SW480 (cell line): ENCODE measurements around the gene SULF2.
A peak's percentile ranks its signal among the peaks of the same experiment; 100 is the strongest.

ENCODE experiments used
- DNase-seq: peaks from one replicate; pipeline ENCODE4 v3.0.0-alpha.2; 2016; ENCODE audit warnings: low spot score

Gene SULF2

GRCh38 chr20:47668313-47669151, 116.7 kb downstream of the SULF2 start:
- no peak for DNase-seq

DNA sequence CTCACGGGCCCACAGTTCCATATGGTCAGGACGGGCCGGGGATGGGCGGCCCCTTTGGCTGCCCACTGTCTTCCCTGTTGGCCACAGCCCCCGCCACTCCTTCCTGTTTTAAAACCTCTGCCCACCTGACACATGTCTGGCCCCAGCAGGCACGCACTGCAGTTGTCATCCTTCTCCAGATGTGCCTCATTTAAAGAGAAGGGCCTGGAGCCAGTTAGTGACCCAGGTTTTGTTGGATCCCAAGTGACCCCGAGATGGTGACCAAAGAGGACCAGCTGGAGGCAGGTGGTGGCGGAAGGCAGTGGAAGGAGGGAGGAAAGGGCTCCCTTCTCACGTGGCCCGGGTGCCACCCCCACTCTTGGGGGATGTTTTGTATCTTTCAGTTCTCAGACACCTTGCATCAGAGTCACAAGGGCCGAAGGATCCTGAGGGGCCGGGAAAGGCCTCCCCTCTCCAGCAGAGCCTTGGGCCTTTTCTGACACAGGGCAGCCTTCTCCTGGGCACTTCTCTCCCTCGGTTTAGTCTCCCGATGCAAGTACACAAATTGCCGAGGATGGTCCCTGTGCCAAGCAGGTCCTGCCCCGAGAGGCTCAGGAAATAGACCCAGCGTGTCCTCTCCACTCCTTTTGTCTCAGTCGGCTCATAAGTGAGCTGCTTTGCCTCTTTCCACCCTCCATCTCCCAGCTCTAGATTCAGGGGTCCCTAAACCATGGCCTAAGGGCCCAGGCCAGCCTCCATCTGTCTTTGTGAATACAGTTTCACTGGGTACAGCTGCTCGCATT, 117.6 kb downstream of the SULF2 start:
- DNase-seq, result no peak

GRCh38 chr20:47667086-47667485, 118.2 kb downstream of the SULF2 start:
- no peak for DNase-seq

DNA sequence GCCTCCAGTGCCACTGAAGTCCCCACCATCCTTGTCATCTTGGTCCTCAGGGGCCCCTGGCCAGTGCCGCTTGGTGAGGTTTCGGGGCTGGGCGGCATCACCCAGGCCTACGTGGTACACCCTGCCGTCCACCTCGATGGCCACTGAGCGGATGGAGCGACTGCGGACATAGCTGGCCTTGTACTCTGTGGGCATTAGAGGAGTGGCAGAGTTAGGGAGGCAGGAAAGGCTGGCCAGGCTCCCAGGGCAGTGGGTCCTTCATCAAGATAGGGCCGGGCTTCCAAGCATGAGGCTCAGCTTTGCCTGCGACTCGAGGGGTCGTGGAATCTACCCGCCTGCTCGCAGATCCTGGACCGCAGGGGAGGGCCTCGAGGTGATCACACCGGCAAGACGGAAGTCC, 119.0 kb downstream of the SULF2 start:
- DNase-seq, result no peak

- DNase-seq, result no peak
Measured at GRCh38 chr20:47665221-47665991, 119.9 kb downstream of the SULF2 start.

DNA sequence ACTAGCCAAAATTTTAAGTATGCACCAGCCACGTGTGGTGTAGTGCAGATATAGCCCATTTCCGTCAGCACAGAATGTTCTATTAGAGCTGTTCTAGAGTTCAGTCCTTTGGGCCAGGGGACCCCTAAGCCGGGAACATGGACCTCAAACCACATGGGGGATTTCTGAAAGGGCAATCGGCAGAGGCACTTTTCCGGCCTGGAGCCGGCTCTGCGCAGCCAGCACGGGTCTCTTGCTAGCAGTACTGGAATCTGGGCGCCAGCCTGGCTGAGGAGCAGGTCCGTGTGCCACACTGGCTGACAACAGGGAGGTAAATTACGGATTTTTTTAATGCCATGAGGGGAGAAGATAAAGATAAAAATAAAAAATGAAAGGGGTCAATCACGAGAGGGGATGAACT, 120.5 kb downstream of the SULF2 start:
- DNase-seq, result no peak

DNA sequence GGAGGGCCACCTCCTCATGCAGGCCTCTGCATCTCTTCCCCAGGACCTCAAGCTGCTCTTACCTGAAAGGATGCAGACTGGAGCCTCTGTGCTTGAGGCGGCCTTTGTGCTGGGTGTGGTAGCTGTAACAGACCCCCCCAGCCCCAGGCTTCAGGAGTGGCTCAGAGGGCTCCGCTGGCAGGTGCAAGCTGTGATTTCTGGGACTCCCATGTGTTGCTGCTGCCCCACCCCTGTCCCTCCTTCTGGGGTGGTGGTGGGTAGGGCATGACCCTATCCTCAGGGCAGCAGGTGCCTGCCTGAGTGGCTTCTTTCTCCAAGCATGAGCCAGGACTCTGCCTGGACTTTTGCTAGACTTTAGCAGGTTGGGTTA, 121.2 kb downstream of the SULF2 start:
- DNase-seq, result no peak

- peak; percentile 72 for DNase-seq
Measured at GRCh38 chr20:47663354-47664067, 121.8 kb downstream of the SULF2 start.

DNA sequence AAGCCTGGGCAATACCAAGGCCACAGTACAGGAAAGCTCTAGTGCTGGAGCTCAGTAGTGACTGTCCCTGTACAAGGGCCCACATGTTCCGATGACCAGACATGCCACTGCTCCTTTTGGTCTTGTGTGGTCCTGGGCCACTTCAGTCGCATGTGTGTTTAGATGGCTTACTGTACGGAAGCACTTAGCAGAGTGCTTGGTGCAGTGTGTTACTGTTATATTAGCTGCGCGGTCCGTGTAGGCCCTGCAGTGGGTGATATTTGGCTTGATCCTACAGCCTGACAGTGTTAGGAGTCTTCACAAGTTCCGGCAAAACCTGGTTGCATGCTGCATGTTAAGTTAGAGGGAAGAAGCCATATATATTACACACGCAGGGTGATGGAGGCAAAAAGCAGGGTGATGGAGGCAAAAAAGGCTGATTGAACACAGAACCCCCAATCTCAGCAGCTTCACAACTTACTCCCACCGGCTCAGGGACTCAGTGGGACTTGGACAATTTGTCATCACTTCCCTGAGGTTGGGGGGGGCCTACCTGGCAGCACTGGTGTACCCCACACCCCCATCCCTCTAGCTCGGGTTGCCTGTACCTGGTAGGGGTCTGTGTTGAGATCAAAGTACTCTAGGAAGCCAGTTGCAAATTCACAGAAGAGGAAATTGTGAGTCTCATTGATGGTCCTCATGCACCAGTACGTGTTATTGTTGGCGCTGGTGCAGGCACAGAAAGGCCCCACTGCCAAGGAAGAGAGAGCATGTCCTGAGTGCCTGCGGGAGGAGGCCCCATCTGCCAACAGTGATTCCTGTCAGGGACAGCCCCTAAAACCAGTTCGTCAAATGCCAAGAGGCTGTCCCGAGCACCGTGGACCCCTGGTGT, 122.6 kb downstream of the SULF2 start:
- DNase-seq, result no peak

DNA sequence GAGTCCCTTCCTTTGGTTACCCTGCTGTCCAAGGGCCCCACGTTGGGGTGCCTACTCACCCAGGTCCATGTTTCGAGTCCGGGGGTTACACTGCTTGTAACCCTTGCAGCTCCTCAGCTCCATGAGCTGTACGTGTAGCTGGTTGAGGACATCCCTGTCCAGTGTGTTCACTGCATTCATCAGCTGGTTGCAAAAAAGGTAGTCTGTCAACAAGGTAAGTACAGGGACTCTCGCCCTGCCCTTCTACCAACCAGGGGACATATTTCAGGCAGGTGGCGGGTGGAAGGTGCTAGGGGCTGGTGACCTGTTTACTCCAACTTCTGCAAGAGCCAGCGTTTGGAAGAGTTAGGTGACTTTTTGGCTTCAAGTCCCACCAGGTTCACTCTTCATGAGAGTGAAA, 123.6 kb downstream of the SULF2 start:
- DNase-seq, result no peak

GRCh38 chr20:47660983-47661700, 124.1 kb downstream of the SULF2 start:
- no peak for DNase-seq

- DNase-seq, result no peak
Measured at GRCh38 chr20:47660602-47660905, 124.7 kb downstream of the SULF2 start.

DNA sequence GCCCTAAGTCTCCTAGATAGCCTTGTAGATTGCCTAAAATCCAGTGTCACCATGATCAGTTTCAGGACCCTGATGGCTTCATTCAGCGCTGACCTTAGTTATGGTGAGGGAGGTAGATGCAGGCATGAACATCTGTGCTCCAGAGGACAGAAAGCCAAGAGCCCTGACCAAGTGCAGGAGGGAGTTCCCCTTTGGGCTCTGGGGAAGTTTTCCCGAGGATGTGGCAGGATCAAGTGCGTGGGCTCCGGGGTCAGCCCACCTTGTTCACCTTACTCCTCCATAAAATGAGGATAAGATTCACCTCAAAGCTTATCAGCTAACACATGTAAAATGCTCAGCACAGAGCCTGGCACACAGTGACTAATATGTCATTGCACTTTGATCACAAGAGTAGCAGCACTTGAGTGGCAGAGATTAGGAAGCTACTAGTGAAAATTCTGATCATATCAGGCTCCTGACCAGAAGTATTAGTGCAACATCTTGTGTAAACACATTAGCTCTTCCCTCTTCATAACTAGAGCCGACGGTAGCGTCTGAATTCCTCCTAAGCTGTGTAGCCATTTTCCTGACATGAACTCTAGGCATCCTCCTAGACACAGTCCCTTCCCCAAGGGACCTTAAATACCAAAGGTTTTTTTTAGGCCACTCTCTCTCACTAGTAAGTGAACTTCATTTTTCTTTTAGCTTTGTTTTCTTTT, 125.2 kb downstream of the SULF2 start:
- DNase-seq, result no peak

- no peak for DNase-seq
Measured at GRCh38 chr20:47656318-47656717, 129.0 kb downstream of the SULF2 start.

DNA sequence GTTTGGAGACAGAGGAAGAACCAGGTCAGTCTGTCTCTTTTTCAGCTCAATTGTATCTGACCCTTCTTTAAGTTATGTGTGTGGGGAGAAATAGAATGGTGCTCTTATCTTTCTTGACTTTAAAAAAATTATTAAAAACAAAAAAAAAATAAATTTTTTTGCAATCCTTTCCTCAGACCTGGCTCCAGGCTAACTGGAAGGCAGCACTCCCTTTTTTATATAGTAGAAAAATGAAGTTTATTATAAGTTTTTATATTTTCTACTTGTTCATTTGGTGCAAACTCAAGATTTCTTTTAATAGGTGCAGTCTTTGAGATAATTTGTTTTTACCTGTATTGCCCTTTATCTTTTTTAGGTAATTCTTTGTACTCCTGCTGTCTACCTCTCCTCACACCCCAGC, 129.6 kb downstream of the SULF2 start:
- DNase-seq, result no peak

- no peak for DNase-seq
Measured at GRCh38 chr20:47654370-47654769, 130.9 kb downstream of the SULF2 start.

- DNase-seq, result no peak
Measured at GRCh38 chr20:47653869-47654268, 131.4 kb downstream of the SULF2 start.

DNA sequence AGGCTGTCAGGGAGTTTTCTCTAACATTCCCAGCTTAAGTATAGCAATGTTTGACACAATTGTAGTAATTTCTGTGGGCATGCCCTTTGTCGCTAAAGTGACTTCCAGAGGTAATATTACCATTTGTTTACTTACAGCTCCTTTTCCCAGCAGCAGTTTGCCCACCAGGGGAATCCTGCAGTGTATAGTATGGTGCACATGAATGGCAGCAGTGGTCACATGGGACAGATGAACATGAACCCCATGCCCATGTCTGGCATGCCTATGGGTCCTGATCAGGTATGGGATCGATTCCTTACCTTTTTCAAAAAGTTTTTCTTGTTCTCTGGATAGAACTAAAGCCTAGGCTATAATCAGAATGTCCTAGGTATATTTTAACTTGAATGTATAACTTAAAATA, 132.5 kb downstream of the SULF2 start:
- no peak for DNase-seq

- no peak for DNase-seq
Measured at GRCh38 chr20:47652301-47652700, 133.0 kb downstream of the SULF2 start.

GRCh38 chr20:47648943-47649342, 136.3 kb downstream of the SULF2 start:
- no peak for DNase-seq
